GM18867 (cell line): ENCODE measurements around the gene CAV1.

Experiments
- ATAC-seq: cut with Tn5 transposase; IDR thresholded peaks from one replicate; pipeline ENCODE4 v1.9.1; 2021; ENCODE audit warnings: mild to moderate bottlenecking, moderate library complexity; ENCODE audit not compliant: unreplicated experiment

The CAV1 gene

GRCh38 chr7:116502201-116503096 is 22.4 kb upstream of the CAV1 start:
- ATAC-seq = no peak

- no peak for ATAC-seq
Observed at GRCh38 chr7:116503835-116504234, 21.0 kb upstream of the CAV1 start.

GRCh38 chr7:116505278-116505677 is 19.6 kb upstream of the CAV1 start:
- no peak for ATAC-seq

- no peak for ATAC-seq
Observed at GRCh38 chr7:116505823-116506222, 19.0 kb upstream of the CAV1 start.

- ATAC-seq = no peak
Observed at GRCh38 chr7:116509982-116510579, 14.8 kb upstream of the CAV1 start.

- no peak for ATAC-seq
Observed at GRCh38 chr7:116510795-116511194, 14.0 kb upstream of the CAV1 start.

- ATAC-seq = peak; percentile 100
Observed at GRCh38 chr7:116511552-116512519, 13.0 kb upstream of the CAV1 start.

- ATAC-seq = no peak
Observed at GRCh38 chr7:116512520-116513188, 12.2 kb upstream of the CAV1 start.

- ATAC-seq = no peak
Observed at GRCh38 chr7:116515584-116515983, 9.3 kb upstream of the CAV1 start.

- ATAC-seq = no peak
Observed at GRCh38 chr7:116516324-116516723, 8.5 kb upstream of the CAV1 start.

- ATAC-seq = no peak
Observed at GRCh38 chr7:116517626-116518025, 7.2 kb upstream of the CAV1 start.

- ATAC-seq = peak; percentile 76
Observed at GRCh38 chr7:116518961-116519360, 5.9 kb upstream of the CAV1 start.

GRCh38 chr7:116521046-116521664 is 3.7 kb upstream of the CAV1 start:
- no peak for ATAC-seq

- ATAC-seq = no peak
Observed at GRCh38 chr7:116522247-116522646, 2.6 kb upstream of the CAV1 start.

GRCh38 chr7:116524221-116524608 is 621 bp upstream of the CAV1 start:
- no peak for ATAC-seq

- peak; percentile 42 for ATAC-seq
Observed at GRCh38 chr7:116525298-116525912, 569 bp downstream of the CAV1 start.

GRCh38 chr7:116525913-116526861 is 1.4 kb downstream of the CAV1 start:
- ATAC-seq = peak; percentile 91

GRCh38 chr7:116526897-116527296 is 2.1 kb downstream of the CAV1 start:
- no peak for ATAC-seq

GRCh38 chr7:116527521-116527920 is 2.7 kb downstream of the CAV1 start:
- ATAC-seq = no peak
